Activated CD8-positive, alpha-beta memory T cell treated with anti-CD3 and anti-CD28 coated beads, Interleukin-2, amount 50 U/mL, for 1 hour (primary cell): ENCODE results near the gene BOLA2B.
"Not testable (repeated sequence)": the region's sequence is repeated elsewhere in the genome, so short reads cannot be mapped to it uniquely, and the experiment has no call there.

Experiments used
- DNase-seq: peaks from one replicate; pipeline ENCODE4 v3.0.0-alpha.2; 2020; ENCODE audit errors: extremely low read depth

Gene BOLA2B

GRCh38 chr16:30193615-30194014, at the start of gene BOLA2B, which contains the start of gene SLX1A:
BOLA2B (minus strand) TSS chr16:30193666; CDS start chr16:30193595, 71 bp downstream.
SLX1A (plus strand) TSS chr16:30193875; CDS start chr16:30194085, 210 bp downstream.
- DNase-seq = not testable (repeated sequence)

GRCh38 chr16:30217082-30217481, 23.6 kb upstream of the BOLA2B start:
- DNase-seq = not testable (repeated sequence)

- not testable (repeated sequence) for DNase-seq
These were observed 17.9 kb upstream of the BOLA2B start for GRCh38 chr16:30211414-30211813.

- DNase-seq = not testable (repeated sequence)
These were observed 15.6 kb upstream of the BOLA2B start for GRCh38 chr16:30209032-30209431.

GRCh38 chr16:30207063-30207704, 13.7 kb upstream of the BOLA2B start:
- DNase-seq = not testable (repeated sequence)

GRCh38 chr16:30206252-30206651, 12.8 kb upstream of the BOLA2B start:
- not testable (repeated sequence) for DNase-seq

GRCh38 chr16:30205541-30206236, 12.2 kb upstream of the BOLA2B start:
- not testable (repeated sequence) for DNase-seq

- DNase-seq = not testable (repeated sequence)
These were observed 6.3 kb upstream of the BOLA2B start for GRCh38 chr16:30199608-30200343.

GRCh38 chr16:30199049-30199448, 5.6 kb upstream of the BOLA2B start, which contains the start of gene SULT1A3:
SULT1A3 (plus strand) TSS chr16:30199255; CDS start chr16:30200729, 1,474 bp downstream.
- not testable (repeated sequence) for DNase-seq

- DNase-seq = not testable (repeated sequence)
These were observed 3.5 kb upstream of the BOLA2B start for GRCh38 chr16:30197001-30197400.

- DNase-seq = not testable (repeated sequence)
These were observed 883 bp upstream of the BOLA2B start for GRCh38 chr16:30194172-30194925.

GRCh38 chr16:30193098-30193497, 368 bp downstream of the BOLA2B start:
- DNase-seq = not testable (repeated sequence)

- not testable (repeated sequence) for DNase-seq
These were observed 2.3 kb downstream of the BOLA2B start for GRCh38 chr16:30191158-30191557.

- no peak for DNase-seq
These were observed 5.4 kb downstream of the BOLA2B start for GRCh38 chr16:30187971-30188561.

GRCh38 chr16:30187556-30187865, 6.0 kb downstream of the BOLA2B start:
- DNase-seq = no peak

GRCh38 chr16:30186782-30187555, 6.5 kb downstream of the BOLA2B start:
- peak; percentile 72 for DNase-seq

- DNase-seq = no peak
These were observed 7.1 kb downstream of the BOLA2B start for GRCh38 chr16:30186444-30186781.

- DNase-seq = peak; percentile 70
These were observed 7.6 kb downstream of the BOLA2B start for GRCh38 chr16:30185683-30186421.

- DNase-seq = no peak
These were observed 8.4 kb downstream of the BOLA2B start for GRCh38 chr16:30184891-30185682.
